ENCODE data around the gene NRG4.
"Not testable (repeated sequence)": the region's sequence is repeated elsewhere in the genome, so short reads cannot be mapped to it uniquely, and the experiment has no call there.

Gene NRG4

GRCh38 chr15:75994220-75994619, 18.0 kb downstream of the NRG4 start:
- no peak for DNase-seq (ENCODE audit: extremely low read depth in 1 of 2, low read depth in 1 of 2)

- no peak for DNase-seq (ENCODE audit: extremely low read depth in 1 of 2, low read depth in 1 of 2)
Measured at GRCh38 chr15:75992897-75993296, 19.3 kb downstream of the NRG4 start.

- DNase-seq (ENCODE audit: extremely low read depth in 1 of 2, low read depth in 1 of 2), result no peak
Measured at GRCh38 chr15:75989875-75990274, 22.3 kb downstream of the NRG4 start.

GRCh38 chr15:75989045-75989444, 23.2 kb downstream of the NRG4 start:
- DNase-seq (ENCODE audit: extremely low read depth in 1 of 2, low read depth in 1 of 2), result no peak

- no peak for DNase-seq (ENCODE audit: extremely low read depth in 1 of 2, low read depth in 1 of 2)
Measured at GRCh38 chr15:75985971-75986370, 26.3 kb downstream of the NRG4 start.

GRCh38 chr15:75984706-75985105, 27.5 kb downstream of the NRG4 start:
- DNase-seq (ENCODE audit: extremely low read depth in 1 of 2, low read depth in 1 of 2), result not testable (repeated sequence)

GRCh38 chr15:75982468-75982867, 29.8 kb downstream of the NRG4 start:
- no peak for DNase-seq (ENCODE audit: extremely low read depth in 1 of 2, low read depth in 1 of 2)

GRCh38 chr15:75981149-75981815, 30.9 kb downstream of the NRG4 start:
- no peak for DNase-seq (ENCODE audit: extremely low read depth in 1 of 2, low read depth in 1 of 2)

GRCh38 chr15:75976766-75977165, 35.5 kb downstream of the NRG4 start:
- not testable (repeated sequence) for DNase-seq (ENCODE audit: extremely low read depth in 1 of 2, low read depth in 1 of 2)

- DNase-seq (ENCODE audit: extremely low read depth in 1 of 2, low read depth in 1 of 2), result no peak
Measured at GRCh38 chr15:75966073-75966472, 46.2 kb downstream of the NRG4 start.

- no peak for DNase-seq (ENCODE audit: extremely low read depth in 1 of 2, low read depth in 1 of 2)
Measured at GRCh38 chr15:75961331-75961730, 50.9 kb downstream of the NRG4 start.

- no peak for DNase-seq (ENCODE audit: extremely low read depth in 1 of 2, low read depth in 1 of 2)
Measured at GRCh38 chr15:75955720-75956119, 56.5 kb downstream of the NRG4 start.

- DNase-seq (ENCODE audit: extremely low read depth in 1 of 2, low read depth in 1 of 2), result no peak
Measured at GRCh38 chr15:75952525-75952924, 59.7 kb downstream of the NRG4 start.

GRCh38 chr15:75948761-75949296, 63.4 kb downstream of the NRG4 start:
- no peak for DNase-seq (ENCODE audit: extremely low read depth in 1 of 2, low read depth in 1 of 2)

GRCh38 chr15:75947092-75947491, 65.1 kb downstream of the NRG4 start:
- no peak for DNase-seq (ENCODE audit: extremely low read depth in 1 of 2, low read depth in 1 of 2)

GRCh38 chr15:75945953-75946352, 66.3 kb downstream of the NRG4 start:
- DNase-seq (ENCODE audit: extremely low read depth in 1 of 2, low read depth in 1 of 2), result no peak

- DNase-seq (ENCODE audit: extremely low read depth in 1 of 2, low read depth in 1 of 2), result no peak
Measured at GRCh38 chr15:75943713-75944215, 68.5 kb downstream of the NRG4 start.

- DNase-seq (ENCODE audit: extremely low read depth in 1 of 2, low read depth in 1 of 2), result no peak
Measured at GRCh38 chr15:75943246-75943645, 69.0 kb downstream of the NRG4 start.

- DNase-seq (ENCODE audit: extremely low read depth in 1 of 2, low read depth in 1 of 2), result no peak
Measured at GRCh38 chr15:75942464-75942863, 69.8 kb downstream of the NRG4 start.

- no peak for DNase-seq (ENCODE audit: extremely low read depth in 1 of 2, low read depth in 1 of 2)
Measured at GRCh38 chr15:75930866-75931265, 81.4 kb downstream of the NRG4 start.

GRCh38 chr15:75929799-75930565, 82.2 kb downstream of the NRG4 start:
- no peak for DNase-seq (ENCODE audit: extremely low read depth in 1 of 2, low read depth in 1 of 2)

Data from activated CD8-positive, alpha-beta memory T cell treated with anti-CD3 and anti-CD28 coated beads for 1 hour (primary cell).